ENCODE results near the gene PLCB2.

DNA sequence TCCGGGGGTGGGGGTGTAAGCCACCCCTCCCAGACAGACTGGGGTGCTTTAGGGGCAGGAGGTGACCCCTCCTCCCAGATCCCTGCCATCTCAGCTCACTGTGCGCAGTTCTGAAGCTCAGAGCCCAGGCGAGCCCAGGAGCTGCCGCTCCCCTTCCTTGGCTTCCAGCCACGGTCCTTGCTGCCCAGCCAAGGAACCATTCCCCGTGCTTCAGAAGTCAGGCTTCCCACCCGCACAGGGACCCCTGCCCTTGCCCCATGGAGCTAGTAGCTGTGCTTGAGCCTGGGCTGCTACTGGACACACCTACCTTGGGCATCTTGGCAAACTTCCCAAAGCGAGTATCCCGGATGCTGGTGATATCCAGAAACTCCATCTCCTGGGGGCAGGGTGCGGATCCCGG, 4.8 kb downstream of the PLCB2 start:
- TF ChIP-seq EZH2 (IDR thresholded peaks at IDR 0.05; ENCODE audit: low read depth) = no peak
- TF ChIP-seq, protein P1, sequence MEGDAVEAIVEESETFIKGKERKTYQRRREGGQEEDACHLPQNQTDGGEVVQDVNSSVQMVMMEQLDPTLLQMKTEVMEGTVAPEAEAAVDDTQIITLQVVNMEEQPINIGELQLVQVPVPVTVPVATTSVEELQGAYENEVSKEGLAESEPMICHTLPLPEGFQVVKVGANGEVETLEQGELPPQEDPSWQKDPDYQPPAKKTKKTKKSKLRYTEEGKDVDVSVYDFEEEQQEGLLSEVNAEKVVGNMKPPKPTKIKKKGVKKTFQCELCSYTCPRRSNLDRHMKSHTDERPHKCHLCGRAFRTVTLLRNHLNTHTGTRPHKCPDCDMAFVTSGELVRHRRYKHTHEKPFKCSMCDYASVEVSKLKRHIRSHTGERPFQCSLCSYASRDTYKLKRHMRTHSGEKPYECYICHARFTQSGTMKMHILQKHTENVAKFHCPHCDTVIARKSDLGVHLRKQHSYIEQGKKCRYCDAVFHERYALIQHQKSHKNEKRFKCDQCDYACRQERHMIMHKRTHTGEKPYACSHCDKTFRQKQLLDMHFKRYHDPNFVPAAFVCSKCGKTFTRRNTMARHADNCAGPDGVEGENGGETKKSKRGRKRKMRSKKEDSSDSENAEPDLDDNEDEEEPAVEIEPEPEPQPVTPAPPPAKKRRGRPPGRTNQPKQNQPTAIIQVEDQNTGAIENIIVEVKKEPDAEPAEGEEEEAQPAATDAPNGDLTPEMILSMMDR (conservative IDR thresholded peaks at IDR 0.05) = no peak
